Measurements from ENCODE around the gene LILRB5.
"Not testable (repeated sequence)": the region's sequence is repeated elsewhere in the genome, so short reads cannot be mapped to it uniquely, and the experiment has no call there.

The LILRB5 gene

DNA sequence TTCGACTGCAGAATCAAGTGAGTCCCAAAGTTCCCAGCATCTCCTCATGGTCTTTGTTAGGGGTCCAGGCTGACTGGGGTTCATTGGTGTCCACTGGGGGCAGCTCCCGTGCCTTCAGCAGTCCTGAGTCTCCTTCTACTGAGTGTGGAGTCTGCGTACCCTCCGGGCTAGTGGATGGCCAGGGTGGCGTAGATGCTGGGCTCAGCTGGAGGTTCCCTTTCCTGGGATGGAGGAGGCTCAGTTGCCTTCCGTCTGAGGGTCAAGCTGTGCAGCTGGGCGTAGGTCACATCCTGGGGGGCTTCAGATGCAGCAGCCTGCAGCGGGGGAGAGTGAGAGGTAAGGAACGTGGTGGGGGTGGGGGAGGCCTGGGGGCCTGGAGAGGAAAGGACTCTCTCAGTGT is 17.4 kb upstream of the LILRB5 start:
- DNase-seq, result not testable (repeated sequence)

DNA sequence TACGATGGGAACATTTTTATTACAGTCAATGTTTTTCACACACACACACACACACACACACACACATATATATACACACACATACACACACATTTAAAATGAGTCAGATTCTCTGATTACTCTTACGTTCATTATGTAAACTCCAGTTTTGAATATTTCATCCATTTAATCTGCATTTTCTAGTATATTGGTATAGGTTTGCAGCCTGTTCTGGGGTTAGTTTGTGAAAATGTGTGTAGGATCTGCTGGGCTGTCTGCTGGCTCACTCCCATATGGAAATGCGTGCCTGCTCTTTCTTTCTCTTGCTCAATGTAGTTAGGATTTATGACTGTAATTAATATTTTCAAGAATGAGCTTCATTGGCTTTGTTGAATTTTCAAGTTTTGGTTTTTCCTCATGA is 16.7 kb upstream of the LILRB5 start:
- DNase-seq, result no peak

DNA sequence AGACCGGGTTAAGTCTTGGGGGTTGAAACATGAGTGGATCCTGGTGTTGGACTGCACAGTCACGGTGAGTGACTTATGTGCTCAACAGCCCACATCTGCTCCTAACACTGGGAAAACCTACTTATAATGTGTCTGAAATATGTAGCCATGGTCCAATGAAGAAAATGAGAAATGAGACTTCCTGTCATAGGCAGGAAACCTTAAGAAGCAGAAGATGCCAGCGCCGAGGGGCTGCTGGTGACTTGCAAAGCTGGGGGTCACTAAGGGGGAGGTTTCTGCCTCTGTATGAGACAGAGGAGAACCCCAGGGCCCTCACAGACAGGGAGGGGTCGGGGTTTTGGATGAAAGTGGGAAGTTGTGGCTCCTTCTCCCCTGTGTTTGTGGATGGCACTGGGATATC is 15.1 kb upstream of the LILRB5 start:
- not testable (repeated sequence) for DNase-seq

DNA sequence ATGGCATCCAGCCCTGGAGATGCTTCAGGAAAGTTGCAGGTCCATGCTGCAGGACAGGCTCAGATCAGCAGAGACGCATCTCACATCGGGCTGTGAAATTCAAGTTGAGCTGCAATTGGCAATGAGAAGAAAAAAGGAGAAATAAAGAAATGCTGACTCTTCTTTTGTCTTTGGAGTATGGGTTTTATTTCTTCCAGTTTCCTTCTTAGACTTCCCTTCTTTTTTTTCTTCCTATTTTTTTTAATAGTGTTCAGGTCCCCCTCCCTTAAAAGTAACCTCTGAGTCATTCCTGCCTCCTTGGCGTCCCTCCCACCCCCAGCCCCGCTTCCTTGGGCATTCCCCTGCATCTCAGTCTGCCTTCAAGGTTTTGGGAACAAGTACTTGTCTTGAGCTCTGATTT is 14.5 kb upstream of the LILRB5 start:
- DNase-seq, result not testable (repeated sequence)

DNA sequence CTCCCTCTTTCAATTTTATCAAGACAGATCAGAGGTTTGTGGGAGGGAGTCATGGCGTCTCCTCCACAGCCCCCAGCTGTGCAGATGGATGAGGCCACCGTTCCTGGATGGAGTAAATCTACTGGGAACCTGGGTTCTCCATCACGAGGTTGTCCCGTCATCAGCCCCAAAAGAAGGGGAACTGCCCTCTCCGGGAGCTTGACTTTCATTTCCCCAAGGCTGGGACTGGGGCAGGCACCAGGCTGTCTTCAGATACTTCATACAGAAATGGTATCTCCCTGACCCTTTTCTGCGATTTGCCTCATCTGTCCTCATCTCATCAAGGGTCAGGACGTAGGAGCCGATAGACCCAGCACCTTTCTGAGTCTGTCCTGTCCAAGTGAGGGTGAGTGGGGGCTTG is 14.0 kb upstream of the LILRB5 start:
- no peak for DNase-seq

DNA sequence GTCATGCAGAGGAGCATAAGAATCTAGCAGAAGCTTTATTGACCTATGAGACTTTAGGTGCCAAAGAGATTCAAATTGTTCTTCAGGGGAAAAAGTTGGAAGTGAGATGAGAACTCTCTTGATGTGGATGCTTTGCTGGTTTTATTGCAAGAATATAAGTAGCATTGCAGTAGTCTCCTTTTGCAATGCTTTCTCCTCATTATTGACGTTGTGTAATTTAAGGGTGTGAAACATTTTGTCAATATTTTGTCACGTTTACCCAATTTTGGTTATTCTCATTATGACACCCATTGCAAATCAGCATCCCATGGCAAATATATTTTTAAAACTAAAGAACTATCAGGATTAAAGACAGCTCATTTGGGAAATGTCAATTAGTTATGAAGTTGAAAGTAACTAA is 11.9 kb upstream of the LILRB5 start:
- no peak for DNase-seq

DNA sequence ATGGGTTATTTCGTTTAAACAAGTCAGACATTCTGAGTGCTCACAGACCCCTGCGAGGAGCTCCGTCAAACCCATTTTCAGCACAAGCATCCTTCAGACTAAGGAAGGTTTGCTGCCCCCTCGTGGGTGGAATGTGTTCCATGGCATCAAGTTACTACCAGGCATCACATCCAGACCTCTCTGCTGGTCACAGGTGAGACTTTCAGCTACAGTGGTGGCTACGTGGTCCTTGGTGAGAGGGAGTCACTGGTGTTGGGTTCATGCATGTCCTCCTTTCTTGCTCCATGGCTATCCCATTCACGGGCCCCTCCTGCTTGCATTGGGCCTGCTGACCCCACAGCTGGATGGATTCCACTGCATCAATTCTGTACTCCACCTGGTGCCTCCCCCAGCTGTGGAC is 9.1 kb upstream of the LILRB5 start:
- DNase-seq, result peak; percentile 73

DNA sequence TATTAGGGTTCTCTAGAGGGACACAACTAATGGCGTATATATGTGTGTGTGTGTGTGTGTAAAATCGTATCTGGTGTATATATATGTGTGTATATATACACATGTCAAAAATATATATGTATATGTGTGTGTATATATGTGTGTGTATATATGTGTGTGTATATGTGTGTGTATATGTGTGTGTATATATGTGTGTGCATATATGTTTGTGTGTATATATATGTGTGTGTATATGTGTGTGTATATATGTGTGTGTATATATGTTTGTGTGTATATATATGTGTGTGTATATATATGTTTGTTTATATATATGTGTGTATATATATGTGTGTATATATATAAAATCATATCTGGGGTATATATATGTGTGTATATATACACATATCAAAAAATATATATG is 5.4 kb upstream of the LILRB5 start:
- DNase-seq, result no peak

DNA sequence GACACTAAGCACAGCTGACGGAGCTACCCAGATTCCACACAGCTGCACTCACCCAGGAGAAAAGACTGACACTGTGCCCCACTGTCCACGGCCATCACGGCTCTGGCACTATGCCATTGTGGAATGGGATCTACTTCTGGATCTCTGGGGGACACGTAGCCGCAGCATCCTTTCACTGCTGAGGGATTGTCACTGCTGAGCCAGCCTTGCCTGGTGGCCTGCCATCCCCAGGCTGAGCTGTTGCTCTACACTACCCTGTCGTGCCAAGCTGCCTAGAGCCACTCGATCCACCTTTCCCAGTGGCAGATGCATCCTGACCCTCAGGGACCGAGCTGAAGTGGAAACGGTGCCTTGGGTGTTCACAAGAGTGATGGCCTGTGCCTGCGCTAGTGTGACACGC is 5.0 kb upstream of the LILRB5 start:
- no peak for DNase-seq

DNA sequence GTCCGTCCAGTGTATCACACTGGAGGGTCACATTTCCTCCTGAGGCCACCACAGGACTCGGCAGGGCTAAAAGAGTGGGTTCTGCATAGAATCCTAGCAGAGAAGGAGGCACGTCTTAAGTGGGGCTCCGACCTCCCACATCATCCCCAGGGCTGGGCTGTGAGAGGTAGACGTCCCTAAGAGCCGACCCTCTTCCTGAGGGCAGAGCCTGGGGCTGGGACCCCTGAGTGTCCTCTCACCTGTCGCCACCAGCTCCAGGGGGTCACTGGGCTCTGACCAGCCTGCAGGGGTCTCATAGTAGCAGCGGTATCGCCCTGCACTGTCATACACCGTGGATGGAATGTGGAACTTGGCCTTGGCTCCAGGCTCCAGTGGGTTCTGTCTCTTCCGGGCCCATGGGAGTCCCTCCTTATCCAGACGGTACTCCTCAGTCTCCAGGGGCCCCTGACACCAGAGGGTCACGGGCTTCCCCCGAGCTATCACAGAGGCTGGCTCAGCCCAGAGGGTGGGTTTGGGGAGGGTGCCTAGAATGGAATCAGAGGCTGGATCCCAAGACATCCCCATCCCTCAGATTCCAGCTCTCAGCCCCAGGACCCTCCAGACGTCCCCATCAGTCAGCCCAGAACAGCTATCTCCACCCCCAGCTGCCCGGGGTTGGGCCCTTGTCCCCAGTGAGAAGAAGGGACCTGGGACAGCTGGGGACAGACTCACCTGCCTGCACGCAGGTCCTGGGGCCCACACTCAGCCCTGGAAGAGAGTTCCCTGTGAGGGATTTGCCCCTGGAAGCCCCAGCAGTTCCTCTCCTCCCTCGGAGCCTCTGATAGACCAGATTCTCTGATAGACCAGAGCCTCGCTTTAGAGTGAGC is 590 bp downstream of the LILRB5 start:
- DNase-seq, result no peak

DNA sequence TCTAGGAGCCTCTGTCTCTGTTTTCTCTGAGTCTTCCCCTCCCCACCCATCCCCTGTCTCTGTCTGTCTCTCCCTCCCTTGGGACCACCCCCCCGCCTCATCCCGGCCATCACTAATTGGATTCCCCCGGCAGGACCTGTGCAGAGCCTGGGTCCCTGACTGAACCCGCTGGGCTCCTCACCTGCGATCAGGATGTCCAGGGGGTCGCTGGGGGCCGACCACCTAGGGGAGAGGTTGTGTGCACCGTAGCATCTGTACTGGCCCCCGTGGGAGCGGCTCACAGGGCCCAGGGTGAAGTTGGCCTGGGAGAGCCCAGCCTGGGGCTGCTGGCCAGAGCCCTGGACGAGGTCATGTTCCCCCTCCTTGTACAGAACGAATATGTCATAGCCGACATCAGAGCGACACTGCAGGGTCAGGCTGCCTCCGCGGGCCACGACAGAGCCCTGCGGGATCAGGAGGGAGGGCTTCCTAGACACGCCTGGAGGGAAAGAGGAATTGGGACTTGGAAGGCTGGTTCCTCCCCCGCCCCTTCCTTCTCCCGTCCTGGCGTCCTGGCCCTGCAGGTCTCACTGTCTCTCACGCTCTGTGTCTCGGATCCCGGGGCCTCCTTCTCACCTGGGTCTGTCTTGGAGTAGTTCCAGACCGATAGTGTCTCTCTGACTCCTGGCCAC is 1.8 kb downstream of the LILRB5 start:
- no peak for DNase-seq

DNA sequence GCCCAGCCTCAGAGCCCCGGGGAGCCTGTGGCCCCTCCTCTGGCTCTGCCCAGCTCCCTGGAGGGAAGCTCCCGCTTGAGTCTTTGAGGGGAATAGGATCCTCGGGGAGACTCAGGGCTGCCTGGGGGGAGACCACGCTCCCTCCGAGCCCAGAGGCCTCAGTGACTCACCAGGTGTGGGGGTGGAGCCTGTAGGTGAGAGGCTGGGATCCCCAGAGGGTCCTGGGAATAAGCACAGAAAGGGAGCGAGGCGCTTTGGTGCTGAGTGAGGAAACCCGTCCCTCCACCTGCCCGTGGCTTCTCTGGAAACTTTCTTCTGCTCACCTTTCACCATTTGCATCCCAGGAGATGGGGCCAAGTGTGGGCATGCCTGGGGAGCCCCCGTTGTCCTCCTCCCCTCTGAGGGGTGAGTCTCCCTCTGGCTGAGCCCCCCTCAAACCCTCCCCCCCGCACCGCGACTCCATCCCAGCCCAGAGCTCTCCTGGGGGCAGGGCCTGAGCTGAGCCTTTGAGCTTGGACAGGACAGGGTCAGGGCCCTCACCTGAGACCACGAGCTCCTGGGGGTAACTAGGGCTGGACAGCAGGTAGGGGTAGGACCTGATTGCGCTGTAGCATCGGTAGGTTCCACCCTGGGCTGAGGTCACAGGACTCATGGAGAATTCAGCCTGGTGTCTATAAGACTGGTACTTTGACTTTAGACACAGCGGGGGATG is 2.7 kb downstream of the LILRB5 start:
- no peak for DNase-seq

DNA sequence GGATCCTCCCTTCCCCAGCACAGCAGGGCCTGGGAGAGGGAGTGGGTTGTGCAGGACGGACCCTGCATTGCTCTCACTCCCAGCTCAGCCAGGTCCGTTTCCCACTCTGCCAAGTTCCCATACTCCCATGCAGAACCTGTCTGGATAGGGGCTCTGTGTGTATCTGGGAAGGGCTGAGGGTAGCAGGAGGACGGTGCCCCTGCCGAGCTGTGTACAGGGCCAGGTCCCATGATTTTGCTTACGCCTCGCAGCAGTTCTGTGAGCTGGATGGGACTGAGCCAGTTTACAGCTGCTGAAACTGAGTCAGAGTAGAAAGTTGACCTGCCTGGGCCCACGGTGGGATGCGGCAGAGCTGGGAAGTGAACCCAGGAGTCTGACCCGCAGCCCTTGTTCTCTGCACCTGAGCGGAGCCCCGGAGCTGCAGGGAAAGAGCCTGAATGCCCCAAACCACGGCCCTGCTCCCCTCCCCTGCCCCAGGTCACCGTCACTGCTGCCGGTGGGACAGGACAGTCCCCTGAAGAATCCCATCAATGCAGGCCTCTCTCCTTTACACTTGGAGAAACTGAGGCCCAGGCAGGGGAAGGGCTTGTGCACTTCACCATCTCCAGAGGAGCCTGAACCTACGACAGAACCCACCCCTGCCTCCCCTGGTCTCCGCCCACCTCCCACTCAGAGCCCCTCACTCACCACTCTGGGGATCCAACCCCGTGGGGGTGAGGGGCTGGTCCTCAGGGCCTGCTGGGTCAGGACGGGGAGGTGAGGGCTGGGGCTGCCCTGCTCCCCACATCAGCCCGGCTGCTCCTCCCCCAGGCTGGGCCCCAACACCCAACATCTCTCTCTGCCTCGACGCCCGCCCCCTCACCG is 3.5 kb downstream of the LILRB5 start:
- DNase-seq, result no peak

DNA sequence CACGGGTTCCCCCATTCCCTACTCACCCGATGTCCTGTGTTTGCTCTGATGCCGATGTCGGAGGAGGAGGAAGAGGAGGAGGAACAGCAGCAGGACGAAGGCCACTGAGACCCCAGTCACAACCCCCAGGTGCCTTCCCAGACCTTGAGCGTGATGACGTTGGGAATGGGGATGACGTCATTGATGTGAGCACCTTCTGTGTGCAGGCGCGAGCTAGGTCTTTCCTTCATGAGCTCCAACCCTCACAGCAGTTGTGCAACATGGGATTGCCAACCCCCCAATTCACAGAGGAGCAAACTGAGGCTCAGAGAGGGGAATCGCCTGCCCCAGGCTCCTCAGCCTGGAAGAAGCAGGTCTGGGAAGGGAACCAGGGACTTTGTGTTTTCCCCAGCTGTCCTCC is 4.2 kb downstream of the LILRB5 start:
- DNase-seq, result peak; percentile 25

DNA sequence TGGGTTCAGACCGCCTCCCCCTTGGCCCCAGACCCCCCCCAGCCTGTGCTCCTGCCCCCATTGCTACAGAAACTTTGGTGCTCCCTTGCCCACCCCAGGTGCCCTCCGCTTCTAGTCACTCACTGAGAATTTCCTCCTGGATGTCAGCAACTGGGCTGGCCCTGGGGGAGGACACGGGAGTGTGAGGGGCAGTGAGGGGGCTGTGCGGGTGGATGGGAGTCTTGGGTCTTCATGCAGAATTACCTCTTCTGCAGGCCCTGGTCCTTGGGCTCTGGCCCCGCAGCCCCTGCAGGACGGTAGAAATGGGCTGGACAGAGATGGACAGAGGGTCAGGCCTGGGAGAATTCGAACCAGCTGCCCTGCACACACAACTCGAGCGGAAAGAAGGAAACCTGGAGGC is 4.8 kb downstream of the LILRB5 start:
- no peak for DNase-seq

DNA sequence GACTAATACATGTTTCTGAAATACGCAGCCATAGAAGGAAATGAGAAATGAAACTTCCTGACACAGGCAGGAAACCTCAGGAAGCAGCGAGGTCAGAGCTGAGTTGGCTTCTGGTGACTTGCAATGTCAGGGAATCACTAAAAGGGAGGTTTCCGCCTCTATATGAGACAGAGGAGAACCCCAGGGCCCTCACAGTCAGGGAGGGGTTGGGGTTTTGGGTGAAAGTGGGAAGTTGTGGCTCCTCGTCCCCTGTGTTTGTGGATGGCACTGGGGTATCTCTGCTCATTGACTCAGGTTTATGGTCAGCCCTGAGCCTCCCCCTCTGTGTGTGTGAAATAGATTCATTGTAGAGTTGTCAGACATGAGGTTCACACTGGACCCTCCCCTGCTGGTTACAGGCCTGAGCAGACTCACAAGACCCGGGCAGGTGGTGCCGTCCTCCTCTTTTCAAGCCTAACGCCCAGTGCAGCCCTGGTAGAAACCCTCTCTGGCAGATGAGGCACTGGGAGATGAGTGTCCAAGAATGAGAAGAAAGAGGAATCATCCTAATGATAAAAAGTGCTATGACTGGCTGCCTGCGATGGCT is 9.0 kb downstream of the LILRB5 start:
- no peak for DNase-seq

DNA sequence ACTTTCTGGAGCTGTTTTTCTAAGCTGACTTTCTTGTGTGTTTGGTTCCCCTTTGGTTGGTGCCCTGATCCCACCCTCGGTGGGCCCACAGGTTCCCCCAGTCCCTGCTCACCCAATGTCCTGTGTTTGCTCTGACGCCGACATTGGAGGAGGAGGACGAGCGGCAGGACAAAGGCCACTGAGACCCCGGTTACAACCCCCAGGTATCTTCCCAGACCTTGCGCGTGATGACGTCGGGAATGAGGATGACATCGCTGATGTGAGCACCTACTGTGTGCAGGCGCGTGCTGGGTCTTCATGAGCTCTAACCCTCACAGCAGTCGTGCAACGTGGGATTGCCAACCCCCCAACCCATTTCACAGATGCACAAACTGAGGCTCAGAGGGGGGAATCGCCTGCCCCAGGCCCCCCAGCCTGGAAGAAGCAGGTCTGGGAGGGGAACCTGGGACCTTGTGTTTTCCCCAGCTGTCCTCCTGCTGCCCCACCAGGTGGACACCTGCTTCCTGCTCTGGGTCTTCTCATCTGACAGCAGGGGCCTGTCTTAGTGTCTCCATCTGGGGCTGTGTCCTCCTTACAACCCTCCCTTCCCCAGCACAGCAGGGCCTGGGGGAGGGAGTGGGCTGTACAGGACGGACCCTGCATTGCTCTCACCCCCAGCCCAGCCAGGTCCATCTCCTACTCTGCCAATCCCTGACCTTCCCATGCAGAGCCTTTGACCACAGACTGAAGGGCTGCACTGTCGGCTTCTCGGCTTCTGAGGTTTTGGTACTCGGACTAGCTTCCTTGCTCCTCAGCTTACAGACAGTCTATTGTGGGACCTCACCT is 9.8 kb downstream of the LILRB5 start:
- DNase-seq, result no peak

DNA sequence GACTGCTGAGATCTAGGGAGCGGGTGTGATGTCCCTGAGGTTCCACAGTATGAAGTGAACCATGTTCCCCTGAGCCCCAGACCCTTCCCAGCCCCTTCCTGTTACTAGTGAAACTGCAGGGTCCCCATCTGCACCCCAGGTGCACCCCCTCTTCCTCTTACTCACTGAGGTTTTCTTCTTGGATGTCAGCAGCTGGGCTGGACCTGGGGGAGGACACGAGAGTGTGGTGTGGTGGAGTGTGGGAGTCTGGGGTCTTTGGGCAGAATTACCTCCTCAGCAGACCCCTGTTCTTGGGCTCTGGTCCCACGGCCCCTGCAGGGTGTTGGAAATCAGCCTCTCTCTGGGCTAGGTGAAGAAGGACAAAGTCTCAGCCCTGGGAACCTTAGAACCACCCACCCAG is 11.1 kb downstream of the LILRB5 start:
- DNase-seq, result no peak

DNA sequence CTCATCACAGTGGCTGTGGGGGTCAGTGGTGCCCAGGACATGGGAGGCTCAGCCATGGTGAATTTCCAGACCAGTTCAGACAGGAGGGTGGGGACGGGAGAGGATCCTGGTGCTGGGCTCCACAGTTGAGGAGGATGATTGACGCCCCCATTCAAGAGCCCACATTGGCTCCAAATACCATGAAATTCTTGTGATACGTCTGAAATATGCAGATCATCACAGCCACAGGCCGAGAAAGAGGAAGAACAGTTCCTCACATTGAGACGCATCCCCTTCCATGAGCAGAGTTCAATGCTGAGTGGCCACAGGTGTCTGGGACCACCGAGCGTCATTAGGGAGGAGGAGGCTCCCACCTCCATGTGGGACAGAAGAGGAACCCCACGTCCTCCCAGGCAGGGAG is 13.3 kb downstream of the LILRB5 start:
- not testable (repeated sequence) for DNase-seq

DNA sequence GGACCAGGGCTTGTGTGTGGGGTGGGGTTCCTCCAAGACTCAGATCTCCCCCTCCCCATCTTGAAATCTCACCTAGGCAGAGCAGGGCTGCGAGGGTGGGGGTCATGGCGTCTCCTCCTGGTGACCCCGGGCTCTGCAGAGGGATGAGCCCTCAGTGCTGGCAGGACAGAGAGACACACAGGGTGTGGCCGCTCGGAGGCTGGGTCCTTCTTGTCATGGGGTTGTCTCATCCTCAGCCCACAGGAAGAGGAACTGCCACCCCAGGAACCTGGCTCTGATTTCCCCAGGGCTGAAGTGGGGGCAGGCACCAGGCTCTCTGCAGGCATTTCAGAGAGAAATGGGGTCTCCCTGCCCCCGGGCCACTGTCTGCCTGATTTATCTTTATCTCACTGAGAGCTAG is 14.4 kb downstream of the LILRB5 start, which contains the start of gene LILRA6:
TSS of gene LILRA6 (minus strand) at position 145 of the 400 bp plus-strand sequence.
- not testable (repeated sequence) for DNase-seq

DNA sequence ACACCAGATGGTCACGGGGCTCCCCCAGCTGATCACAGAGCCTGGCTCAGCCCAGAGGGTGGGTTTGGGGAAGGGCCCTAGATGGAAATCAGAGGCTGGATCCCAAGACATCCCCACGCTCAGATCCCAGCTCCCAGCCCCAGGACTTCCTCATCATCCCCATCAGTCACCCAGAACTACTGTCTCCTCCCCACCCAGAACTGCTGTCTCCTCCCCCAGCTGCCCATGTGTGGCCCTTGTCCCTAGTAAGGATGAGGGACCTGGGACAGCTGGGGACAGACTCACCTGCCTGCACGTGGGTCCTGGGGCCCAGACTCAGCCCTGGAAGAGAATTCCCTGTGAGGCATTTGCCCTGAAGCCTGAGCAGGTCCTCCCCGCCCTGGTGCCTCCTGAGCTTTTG is 14.8 kb downstream of the LILRB5 start:
- DNase-seq, result not testable (repeated sequence)
